Fibroblast of lung (primary cell): ENCODE results near the gene TRIAP1. TPM values are rescaled to one million over a fixed set of nuclear protein-coding genes. Genes with fewer than 3 reads are reported as not detected.

Experiments
- DNase-seq, 2 donors: peaks; one replicate each; pipeline versions ENCODE4 v3.0.0 to v3.0.0-alpha.2; 2010; ENCODE audit warnings: low read depth in 2 of 2
- H2AFZ ChIP-seq: 2 replicates; pipeline ENCODE4 v1.5.1; 2012; ENCODE audit warnings: low read length, control low read depth, inconsistent platforms
- H3K27ac ChIP-seq: 2 replicates; pipeline ENCODE4 v1.5.1; 2011; ENCODE audit warnings: low read length, control low read depth; ENCODE audit not compliant: insufficient read depth
- H3K27me3 ChIP-seq: 2 replicates; pipeline ENCODE4 v1.5.1; 2011; ENCODE audit warnings: mild to moderate bottlenecking, low read length; ENCODE audit not compliant: control insufficient read depth, insufficient read depth
- H3K36me3 ChIP-seq: 2 replicates; pipeline ENCODE4 v1.5.1; 2011; ENCODE audit warnings: low read length; ENCODE audit not compliant: control insufficient read depth, insufficient read depth
- H3K4me1 ChIP-seq: 2 replicates; pipeline ENCODE4 v1.5.1; 2011; ENCODE audit warnings: low read length; ENCODE audit not compliant: control insufficient read depth, insufficient read depth; ENCODE audit errors: extremely low read depth
- H3K4me2 ChIP-seq: 2 replicates; pipeline ENCODE4 v1.5.1; 2011; ENCODE audit warnings: low read length, control low read depth; ENCODE audit not compliant: insufficient read depth; ENCODE audit errors: extremely low read depth
- H3K4me3 ChIP-seq, 4 experiments: fragments of 200-600 bp in 1 of 4; sonication (generic) in 1 of 4; replicated peaks in 1 of 4; 2 replicates each; pipeline ENCODE4 v1.5.1; 2011 to 2016; ENCODE audit warnings: low read length in 4 of 4, low read depth in 3 of 4, mild to moderate bottlenecking in 3 of 4, control low read depth in 2 of 4, inconsistent platforms in 1 of 4, mixed read lengths in 1 of 4; ENCODE audit not compliant: insufficient read depth in 1 of 4; ENCODE audit errors: control extremely low read depth in 1 of 4
- H3K79me2 ChIP-seq: 2 replicates; pipeline ENCODE4 v1.5.1; 2012; ENCODE audit warnings: mild to moderate bottlenecking, low read length, inconsistent platforms; ENCODE audit not compliant: control insufficient read depth, insufficient read depth
- H3K9ac ChIP-seq: 2 replicates; pipeline ENCODE4 v1.5.1; 2011; ENCODE audit warnings: mild to moderate bottlenecking, low read length, control low read depth; ENCODE audit not compliant: insufficient read depth
- H3K9me3 ChIP-seq: 2 replicates; pipeline ENCODE4 v1.5.1; 2012; ENCODE audit warnings: low read depth, low read length; ENCODE audit not compliant: control insufficient read depth, insufficient read depth
- H4K20me1 ChIP-seq: 2 replicates; pipeline ENCODE4 v1.5.1; 2011; ENCODE audit warnings: low read length; ENCODE audit not compliant: control insufficient read depth, insufficient read depth; ENCODE audit errors: extremely low read depth
- EZH2 ChIP-seq: IDR thresholded peaks from 2 replicates; pipeline ENCODE4 v1.5.1; 2012; ENCODE audit warnings: low read length, control low read depth, mild to moderate bottlenecking; ENCODE audit errors: missing control alignments
- polyA plus RNA-seq, 2 donors: library from polyadenylated mRNA; depleted of rRNA in 1 of 2; stranded (reverse) in 1 of 2; unstranded in 1 of 2; fragments of >200 nt; gene quantifications; 2 replicates each; pipeline ENCODE4 v1.2.1, GENCODE V29; 2011 to 2012; ENCODE audit warnings: missing spikeins in 1 of 2
- total RNA-seq: library from RNA; depleted of rRNA; stranded (reverse); fragments of >200 nt; gene quantifications from 2 replicates; pipeline ENCODE4 v1.2.1, GENCODE V29; 2014
- TF ChIP-seq, protein P1 (sequence below), 2 donors: IDR thresholded peaks in 1 of 2; conservative IDR thresholded peaks in 1 of 2; 1 replicate in 1 of 2; 2 replicates in 1 of 2; pipeline ENCODE4 v1.5.1; 2011 to 2012; ENCODE audit warnings: low read length in 2 of 2, control low read depth in 1 of 2, inconsistent platforms in 1 of 2, low read depth in 1 of 2, mild to moderate bottlenecking in 1 of 2

TRIAP1 gene
- total and polyA plus RNA-seq, 2 donors (not counting 1 experiment from before 2014, with no cell fraction given), result 29.6 to 52.7 TPM

GRCh38 chr12:120485961-120486881 lies 40.0 kb upstream of the TRIAP1 start:
- H3K27me3 ChIP-seq, result no peaks in the 10 kb centered on the region
- no peaks in the 10 kb centered on the region for H3K9me3 ChIP-seq
- no peaks in the 10 kb centered on the region for H4K20me1 ChIP-seq
- H3K4me2 ChIP-seq, result no peak overlapping the region
- no peaks in the 10 kb centered on the region for H3K79me2 ChIP-seq
- no peak overlapping the region for H3K9ac ChIP-seq
- H3K4me3 ChIP-seq, result no peak overlapping the region
- H3K4me1 ChIP-seq, result no peaks in the 10 kb centered on the region
- DNase-seq, result no peak
- no peak for TF ChIP-seq EZH2
- TF ChIP-seq, protein P1, sequence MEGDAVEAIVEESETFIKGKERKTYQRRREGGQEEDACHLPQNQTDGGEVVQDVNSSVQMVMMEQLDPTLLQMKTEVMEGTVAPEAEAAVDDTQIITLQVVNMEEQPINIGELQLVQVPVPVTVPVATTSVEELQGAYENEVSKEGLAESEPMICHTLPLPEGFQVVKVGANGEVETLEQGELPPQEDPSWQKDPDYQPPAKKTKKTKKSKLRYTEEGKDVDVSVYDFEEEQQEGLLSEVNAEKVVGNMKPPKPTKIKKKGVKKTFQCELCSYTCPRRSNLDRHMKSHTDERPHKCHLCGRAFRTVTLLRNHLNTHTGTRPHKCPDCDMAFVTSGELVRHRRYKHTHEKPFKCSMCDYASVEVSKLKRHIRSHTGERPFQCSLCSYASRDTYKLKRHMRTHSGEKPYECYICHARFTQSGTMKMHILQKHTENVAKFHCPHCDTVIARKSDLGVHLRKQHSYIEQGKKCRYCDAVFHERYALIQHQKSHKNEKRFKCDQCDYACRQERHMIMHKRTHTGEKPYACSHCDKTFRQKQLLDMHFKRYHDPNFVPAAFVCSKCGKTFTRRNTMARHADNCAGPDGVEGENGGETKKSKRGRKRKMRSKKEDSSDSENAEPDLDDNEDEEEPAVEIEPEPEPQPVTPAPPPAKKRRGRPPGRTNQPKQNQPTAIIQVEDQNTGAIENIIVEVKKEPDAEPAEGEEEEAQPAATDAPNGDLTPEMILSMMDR (conservative IDR thresholded peaks at IDR 0.05 in 1 of 2, IDR thresholded peaks at IDR 0.05 in 1 of 2; ENCODE audit: low read depth in 1 of 2, low read length in 2 of 2), result no peak
- H3K27ac ChIP-seq, result no peak overlapping the region
- no peaks in the 10 kb centered on the region for H3K36me3 ChIP-seq
- no peak overlapping the region for H2AFZ ChIP-seq

DNA sequence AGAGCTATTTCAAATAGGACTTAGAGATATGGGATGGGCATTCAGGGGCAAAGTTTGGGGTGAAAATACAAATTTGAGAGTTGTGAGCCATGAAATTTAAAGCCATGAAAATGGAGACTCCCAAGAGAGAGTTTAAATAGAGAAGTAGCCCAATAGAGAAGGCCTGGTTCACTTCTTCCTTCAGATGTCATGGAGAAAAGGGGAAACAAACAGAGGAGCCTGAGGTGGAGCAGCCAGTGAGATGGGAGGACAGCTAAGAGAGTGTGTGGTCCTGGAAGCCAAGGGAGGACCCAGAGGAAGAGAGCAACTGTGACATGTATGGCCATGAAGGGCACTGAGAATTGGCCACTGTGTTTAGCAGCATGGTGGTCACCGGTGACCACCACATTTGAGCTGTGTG lies 37.4 kb upstream of the TRIAP1 start:
- H3K4me1 ChIP-seq, result no peaks in the 10 kb centered on the region
- no peak for TF ChIP-seq EZH2
- TF ChIP-seq, protein P1 (conservative IDR thresholded peaks at IDR 0.05 in 1 of 2, IDR thresholded peaks at IDR 0.05 in 1 of 2; ENCODE audit: low read depth in 1 of 2, low read length in 2 of 2), result no peak
- H3K9ac ChIP-seq, result no peak overlapping the region
- H3K4me2 ChIP-seq, result no peak overlapping the region
- H3K9me3 ChIP-seq, result no peaks in the 10 kb centered on the region
- no peak overlapping the region for H3K4me3 ChIP-seq
- H3K27me3 ChIP-seq, result no peaks in the 10 kb centered on the region
- no peak overlapping the region for H3K27ac ChIP-seq
- H4K20me1 ChIP-seq, result no peaks in the 10 kb centered on the region
- H3K36me3 ChIP-seq, result no peaks in the 10 kb centered on the region
- DNase-seq, result no peak
- no peaks in the 10 kb centered on the region for H3K79me2 ChIP-seq
- H2AFZ ChIP-seq, result no peak overlapping the region

GRCh38 chr12:120481022-120481767 lies 35.0 kb upstream of the TRIAP1 start:
- H4K20me1 ChIP-seq, result no peaks in the 10 kb centered on the region
- H3K4me2 ChIP-seq, result no peak overlapping the region
- H2AFZ ChIP-seq, result no peak overlapping the region
- no peaks in the 10 kb centered on the region for H3K9me3 ChIP-seq
- no peak overlapping the region for H3K4me3 ChIP-seq
- TF ChIP-seq EZH2, result no peak
- TF ChIP-seq, protein P1 (conservative IDR thresholded peaks at IDR 0.05 in 1 of 2, IDR thresholded peaks at IDR 0.05 in 1 of 2; ENCODE audit: low read depth in 1 of 2, low read length in 2 of 2), result no peak
- DNase-seq, result no peak
- no peaks in the 10 kb centered on the region for H3K27me3 ChIP-seq
- no peaks in the 10 kb centered on the region for H3K4me1 ChIP-seq
- H3K27ac ChIP-seq, result no peak overlapping the region
- H3K36me3 ChIP-seq, result no peaks in the 10 kb centered on the region
- H3K79me2 ChIP-seq, result no peaks in the 10 kb centered on the region
- H3K9ac ChIP-seq, result no peak overlapping the region
